Erythroblast (primary cell): ENCODE results near the gene ABHD3.

Experiments used
- GATA1 ChIP-seq: IDR thresholded peaks from 2 replicates; pipeline ENCODE4 v1.6.1; 2011; ENCODE audit warnings: low read depth, mild to moderate bottlenecking, control low read depth, low read length, moderate library complexity
- POLR2A ChIP-seq: IDR thresholded peaks from 2 replicates; pipeline ENCODE4 v1.6.1; 2011; ENCODE audit warnings: mild to moderate bottlenecking, low read length

GRCh38 chr18:21653361-21653760, 51.2 kb downstream of the ABHD3 start:
- TF ChIP-seq POLR2A: no peak
- TF ChIP-seq GATA1: no peak
